Activated T-cell treated with anti-CD3 and anti-CD28 coated beads, Interleukin-2, amount 50 U/mL, for 4 hours (primary cell): ENCODE data around the gene HPS5. TPM values are rescaled to one million over a fixed set of nuclear protein-coding genes. Genes with fewer than 3 reads are reported as not detected.
"Not testable (repeated sequence)": the region's sequence is repeated elsewhere in the genome, so short reads cannot be mapped to it uniquely, and the experiment has no call there.

Experiments
- ATAC-seq, 2 donors: fragments of 200-7000 bp; cut with Tn5 transposase; one replicate each; pipeline ENCODE4 v1.10.0; 2021
- DNase-seq: peaks from one replicate; pipeline ENCODE4 v3.0.0-alpha.2; 2020
- H3K27me3 Mint-ChIP-seq: one replicate; pipeline ENCODE4 v1.8.0; 2021; ENCODE audit warnings: low read depth, mixed read lengths
- H3K36me3 Mint-ChIP-seq: one replicate; pipeline ENCODE4 v1.8.0; 2022; ENCODE audit warnings: mixed read lengths; ENCODE audit not compliant: insufficient read depth
- H3K4me1 Mint-ChIP-seq: one replicate; pipeline ENCODE4 v1.8.0; 2021; ENCODE audit warnings: low read depth, mixed read lengths
- H3K4me3 Mint-ChIP-seq: one replicate; pipeline ENCODE4 v1.8.0; 2021; ENCODE audit warnings: mild to moderate bottlenecking, moderate library complexity, mixed read lengths
- H3K9me3 Mint-ChIP-seq: one replicate; pipeline ENCODE4 v1.8.0; 2021; ENCODE audit warnings: mixed read lengths
- total RNA-seq, 3 donors: library from RNA; stranded (reverse); gene quantifications; one replicate each; pipeline ENCODE4 v1.2.1, GENCODE V29; 2021

Gene HPS5
- total RNA-seq, 3 donors from 2014 or later, result 15.9 to 17.3 (median 16.0) TPM

DNA sequence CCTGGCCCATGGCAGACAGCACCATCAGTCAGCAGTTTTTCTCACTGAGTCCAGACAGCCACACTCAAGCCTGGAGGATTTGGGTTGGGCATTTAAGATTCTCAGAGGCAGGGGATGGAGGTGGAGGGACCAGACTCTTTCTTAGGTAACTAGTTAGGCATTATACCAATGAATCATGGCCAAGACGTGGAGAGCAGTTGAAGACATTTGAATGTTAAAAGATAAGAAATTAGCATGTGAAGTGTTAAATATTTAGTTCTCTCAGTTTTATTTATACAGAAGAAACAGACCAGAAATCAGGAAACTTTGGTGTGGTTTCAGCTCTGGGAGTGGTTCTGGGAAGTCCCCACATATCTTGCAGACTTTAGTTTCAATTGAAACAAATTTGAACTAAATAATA is 10.4 kb upstream of the HPS5 start:
- no peaks in the 10 kb centered on the region for H3K9me3 Mint-ChIP-seq
- H3K27me3 Mint-ChIP-seq, result no peaks in the 10 kb centered on the region
- peak overlapping the region; percentile 58 for H3K4me3 Mint-ChIP-seq
- DNase-seq, result no peak
- peaks cover 60% of the 10 kb centered on the region for H3K4me1 Mint-ChIP-seq
- peaks cover 48% of the 10 kb centered on the region for H3K36me3 Mint-ChIP-seq
- peak; percentile 53 to 63 for ATAC-seq

DNA sequence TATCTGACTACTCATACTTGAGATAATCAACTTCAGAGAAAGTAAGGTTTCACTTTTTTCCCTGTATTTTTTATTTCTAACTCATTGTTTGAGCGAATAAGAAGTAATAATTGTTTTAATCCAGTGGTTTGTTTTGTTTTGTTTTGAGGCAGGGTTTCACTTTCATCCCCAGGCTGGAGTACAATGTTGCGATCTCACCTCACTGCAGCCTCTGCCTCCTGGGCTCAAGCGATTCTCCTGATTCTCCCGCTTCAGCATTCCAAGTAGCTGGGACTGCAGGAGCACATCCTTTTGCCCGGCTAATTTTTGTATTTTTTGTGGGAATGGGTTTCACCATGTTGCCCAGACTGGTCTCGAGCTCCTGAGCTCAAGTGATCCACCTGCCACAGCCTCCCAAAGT is 9.0 kb upstream of the HPS5 start:
- Mint-ChIP-seq H3K27me3 (no peaks in the 10 kb centered on the region), H3K4me3 (peak overlapping the region; percentile 17), H3K36me3 (peaks cover 52% of the 10 kb centered on the region), H3K4me1 (peaks cover 66% of the 10 kb centered on the region), H3K9me3 (no peaks in the 10 kb centered on the region)
- no peak for ATAC-seq
- DNase-seq, result no peak

DNA sequence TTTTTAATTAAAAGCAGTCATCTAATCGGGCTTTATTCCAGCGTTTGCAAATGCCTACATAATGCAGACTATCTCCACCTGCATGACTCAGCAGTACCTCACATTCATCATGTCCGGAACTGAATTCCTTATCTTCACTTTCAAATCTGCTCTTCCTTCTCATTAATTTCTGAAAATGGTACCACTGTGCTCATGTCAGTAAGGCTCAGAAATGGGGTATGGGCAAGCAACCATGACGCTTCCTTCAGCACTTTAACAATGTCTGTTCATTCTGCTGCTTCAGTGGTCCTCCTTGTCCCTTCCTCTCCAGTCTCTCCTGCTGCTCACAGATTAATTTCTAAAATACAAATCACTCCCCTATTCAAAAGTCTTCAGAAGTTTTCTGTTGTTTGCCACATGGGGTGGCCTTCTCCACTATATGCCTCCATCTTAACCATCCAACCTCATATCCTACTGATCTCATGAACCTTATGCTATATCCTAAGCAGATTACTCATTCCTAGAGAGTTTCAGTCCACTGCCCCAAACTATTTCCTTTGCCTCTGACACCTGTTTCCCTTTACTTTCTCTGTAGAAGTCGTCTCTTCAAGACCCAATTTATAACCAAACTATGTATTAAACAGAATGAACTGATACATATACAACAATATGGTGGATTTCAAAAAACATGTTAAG is 7.4 kb upstream of the HPS5 start:
- peak overlapping the region; percentile 0 for H3K4me3 Mint-ChIP-seq
- ATAC-seq, result peak in 1 of 2 donors; percentile 57
- no peak for DNase-seq
- H3K36me3 Mint-ChIP-seq, result peaks cover 50% of the 10 kb centered on the region
- H3K9me3 Mint-ChIP-seq, result no peaks in the 10 kb centered on the region
- H3K4me1 Mint-ChIP-seq, result peaks cover 70% of the 10 kb centered on the region
- no peaks in the 10 kb centered on the region for H3K27me3 Mint-ChIP-seq

DNA sequence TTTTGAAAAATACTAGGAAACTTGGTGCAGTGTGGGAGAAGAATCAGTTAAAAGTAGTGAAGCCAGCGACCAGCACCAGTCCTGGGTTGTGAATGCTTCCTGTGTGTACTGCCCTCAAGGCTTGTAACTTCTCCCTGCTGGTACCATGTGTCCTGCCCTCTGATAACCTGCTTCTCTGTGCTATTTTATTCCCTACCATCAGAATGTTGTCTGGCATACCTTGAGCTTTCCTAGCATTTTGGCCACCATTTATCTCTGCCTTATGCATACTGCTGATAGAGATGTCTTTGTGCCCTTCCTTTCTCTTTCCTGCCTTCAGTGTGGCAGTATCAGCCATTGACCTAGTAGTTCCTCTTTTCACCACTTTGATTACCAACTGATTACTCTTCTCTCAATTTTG is 2.4 kb upstream of the HPS5 start:
- ATAC-seq (no peak), DNase-seq (no peak)
- H3K4me3 Mint-ChIP-seq, result peak overlapping the region; percentile 91
- peaks cover 68% of the 10 kb centered on the region for H3K4me1 Mint-ChIP-seq
- H3K36me3 Mint-ChIP-seq, result peaks cover 34% of the 10 kb centered on the region
- no peaks in the 10 kb centered on the region for H3K27me3 Mint-ChIP-seq
- H3K9me3 Mint-ChIP-seq, result no peaks in the 10 kb centered on the region

DNA sequence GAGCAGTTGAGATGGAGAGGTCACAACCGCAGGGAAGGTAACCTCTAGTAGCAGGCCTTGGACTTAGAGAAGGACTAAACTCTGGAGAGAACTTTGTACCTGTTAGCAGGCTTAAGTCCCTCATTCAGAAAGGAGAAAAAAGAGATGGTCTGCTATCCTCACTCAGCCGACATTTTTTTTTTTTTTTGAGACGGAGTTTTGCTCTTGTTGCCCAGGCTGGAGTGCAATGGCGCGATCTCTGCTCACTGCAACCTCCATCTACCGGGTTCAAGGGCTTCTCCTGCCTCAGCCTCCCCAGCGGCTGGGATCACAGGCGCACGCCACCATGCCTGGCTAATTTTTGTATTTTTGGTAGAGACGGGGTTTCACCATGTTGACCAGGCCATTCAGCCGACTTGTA is 1.9 kb upstream of the HPS5 start:
- Mint-ChIP-seq H3K36me3 (peaks cover 36% of the 10 kb centered on the region), H3K4me3 (peak overlapping the region; percentile 91), H3K4me1 (peaks cover 68% of the 10 kb centered on the region)
- DNase-seq, H3K9me3 Mint-ChIP-seq, ATAC-seq, H3K27me3 Mint-ChIP-seq: not testable (repeated sequence)

DNA sequence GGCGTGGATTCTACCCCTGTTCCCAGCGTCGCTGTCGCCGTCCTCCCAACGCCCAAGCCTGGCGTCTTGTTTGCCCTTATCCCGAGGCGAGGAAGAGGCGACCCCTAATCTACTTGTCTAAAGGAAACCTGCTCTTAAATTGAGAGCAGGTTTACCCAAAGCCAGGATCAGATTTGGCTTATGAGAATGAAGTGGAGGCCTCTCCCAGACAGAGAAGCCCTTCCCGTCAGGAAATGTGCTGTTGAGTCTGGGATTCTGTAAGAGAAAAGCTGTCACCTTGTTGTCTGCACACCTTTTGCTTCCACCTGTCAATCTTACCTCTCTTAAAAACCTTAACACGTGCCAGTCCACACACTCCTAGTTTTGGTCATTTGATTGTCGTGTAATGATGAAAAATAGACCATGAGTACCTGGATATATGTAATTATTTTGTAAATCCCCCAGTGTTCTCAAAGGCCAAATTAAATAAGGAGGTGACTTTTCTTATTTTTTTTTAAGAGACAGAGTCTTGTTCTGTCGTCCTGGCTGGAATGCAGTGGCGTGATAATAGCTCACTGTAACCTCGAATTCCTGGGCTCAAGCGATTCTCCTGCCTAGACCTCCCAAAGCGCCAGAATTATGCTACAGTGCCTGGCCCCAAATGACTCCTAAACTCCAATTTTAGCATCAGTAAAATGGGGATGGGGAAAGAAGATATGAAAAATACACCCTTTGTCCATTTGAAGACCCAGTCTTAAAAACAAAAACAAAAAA is 1.1 kb upstream of the HPS5 start:
- ATAC-seq (no peak), DNase-seq (no peak)
- Mint-ChIP-seq H3K36me3 (peaks cover 37% of the 10 kb centered on the region), H3K9me3 (no peaks in the 10 kb centered on the region), H3K4me1 (peaks cover 70% of the 10 kb centered on the region), H3K4me3 (peak overlapping the region; percentile 91), H3K27me3 (no peaks in the 10 kb centered on the region)

DNA sequence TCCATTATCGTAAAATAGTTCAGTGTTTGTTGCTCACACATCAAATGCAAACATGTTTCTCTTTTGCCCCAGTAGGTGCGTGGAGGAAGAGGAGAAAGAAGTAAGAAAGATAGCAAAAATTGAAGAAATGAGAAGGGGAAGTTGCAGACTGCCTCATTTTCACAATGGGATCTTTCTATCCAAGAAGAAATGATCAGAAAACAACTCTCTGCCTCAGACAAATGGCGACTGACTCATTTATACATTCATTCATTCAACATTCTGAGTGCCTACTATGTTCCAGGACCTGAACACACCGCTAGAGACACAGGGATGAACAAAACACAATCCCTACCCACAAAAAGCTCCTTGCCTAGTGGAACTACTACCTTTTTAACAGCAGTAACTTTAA is 367 bp downstream of the HPS5 start:
- ATAC-seq, result peak; percentile 5 to 14
- H3K27me3 Mint-ChIP-seq, result no peaks in the 10 kb centered on the region
- H3K4me3 Mint-ChIP-seq, result peak overlapping the region; percentile 91

DNA sequence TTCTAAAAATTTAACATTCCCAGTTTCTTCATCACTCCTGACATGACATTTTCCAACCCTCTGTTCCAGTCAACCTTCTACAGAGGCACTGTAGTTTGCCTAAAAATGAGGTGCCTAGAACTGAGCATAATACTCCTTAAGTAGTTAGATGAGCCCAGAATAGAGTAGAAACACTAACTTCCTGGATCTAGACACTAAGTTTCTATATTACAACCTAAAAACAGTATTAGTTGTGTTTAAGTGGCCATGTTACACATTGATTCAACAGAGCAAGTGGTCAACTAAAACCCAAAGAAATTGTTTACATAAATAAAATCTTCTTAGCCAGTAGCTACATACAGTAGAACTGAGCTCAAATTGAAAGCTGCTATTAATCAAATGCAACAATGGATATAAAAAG is 1.3 kb downstream of the HPS5 start:
- no peaks in the 10 kb centered on the region for H3K27me3 Mint-ChIP-seq
- DNase-seq (no peak), ATAC-seq (no peak)
- peak overlapping the region; percentile 63 for H3K4me3 Mint-ChIP-seq
- peaks cover 64% of the 10 kb centered on the region for H3K4me1 Mint-ChIP-seq
- H3K9me3 Mint-ChIP-seq, result no peaks in the 10 kb centered on the region
- peaks cover 30% of the 10 kb centered on the region for H3K36me3 Mint-ChIP-seq

More for the DNA sequence above, 367 bp downstream of the HPS5 start:
- peaks cover 30% of the 10 kb centered on the region for H3K36me3 Mint-ChIP-seq
- no peaks in the 10 kb centered on the region for H3K9me3 Mint-ChIP-seq
- DNase-seq, result no peak
- peaks cover 68% of the 10 kb centered on the region for H3K4me1 Mint-ChIP-seq

DNA sequence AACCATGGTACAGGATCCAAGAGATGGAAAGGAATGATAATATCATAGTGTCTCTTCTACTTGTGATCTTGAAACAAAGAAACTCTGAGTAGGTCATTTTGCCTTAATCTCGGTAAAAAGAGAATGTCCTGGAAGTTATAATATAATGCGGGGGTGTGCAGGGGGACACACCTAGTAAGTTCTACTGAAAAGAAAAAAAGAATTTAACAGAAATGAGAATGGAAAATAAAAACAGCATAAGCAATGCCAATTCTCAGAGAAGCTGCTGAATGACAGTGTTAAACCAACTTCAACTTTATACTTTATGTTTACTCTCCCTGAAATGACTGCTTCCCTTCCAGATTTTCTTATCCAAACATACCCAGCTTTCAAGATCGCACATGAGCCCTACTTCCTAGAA is 2.0 kb downstream of the HPS5 start:
- H3K36me3 Mint-ChIP-seq, result peaks cover 25% of the 10 kb centered on the region
- DNase-seq (no peak), ATAC-seq (no peak)
- peaks cover 58% of the 10 kb centered on the region for H3K4me1 Mint-ChIP-seq
- peak overlapping the region; percentile 63 for H3K4me3 Mint-ChIP-seq
- no peaks in the 10 kb centered on the region for H3K27me3 Mint-ChIP-seq
- no peaks in the 10 kb centered on the region for H3K9me3 Mint-ChIP-seq

DNA sequence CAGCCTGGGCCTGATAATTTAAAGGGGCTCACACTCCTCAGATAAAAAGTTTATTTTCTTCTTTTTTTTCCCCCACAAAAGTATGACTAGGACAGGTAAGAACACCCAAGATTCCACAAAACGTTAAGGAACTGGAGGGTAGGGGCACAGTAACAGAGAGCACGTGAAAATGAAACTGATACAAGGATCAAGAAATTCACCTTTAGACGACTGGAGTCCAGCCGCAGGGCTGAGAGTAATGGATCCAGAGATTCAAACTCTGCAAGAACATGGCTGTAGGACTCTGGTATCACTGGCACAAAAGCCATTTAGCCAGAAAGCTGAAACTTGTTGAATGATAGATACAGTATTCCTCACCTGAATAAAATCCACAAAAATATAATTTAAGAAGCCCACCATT is 4.4 kb downstream of the HPS5 start:
- no peak overlapping the region for H3K4me3 Mint-ChIP-seq
- peaks cover 40% of the 10 kb centered on the region for H3K4me1 Mint-ChIP-seq
- H3K27me3 Mint-ChIP-seq, result no peaks in the 10 kb centered on the region
- no peaks in the 10 kb centered on the region for H3K9me3 Mint-ChIP-seq
- peaks cover 15% of the 10 kb centered on the region for H3K36me3 Mint-ChIP-seq
- DNase-seq (no peak), ATAC-seq (no peak)

DNA sequence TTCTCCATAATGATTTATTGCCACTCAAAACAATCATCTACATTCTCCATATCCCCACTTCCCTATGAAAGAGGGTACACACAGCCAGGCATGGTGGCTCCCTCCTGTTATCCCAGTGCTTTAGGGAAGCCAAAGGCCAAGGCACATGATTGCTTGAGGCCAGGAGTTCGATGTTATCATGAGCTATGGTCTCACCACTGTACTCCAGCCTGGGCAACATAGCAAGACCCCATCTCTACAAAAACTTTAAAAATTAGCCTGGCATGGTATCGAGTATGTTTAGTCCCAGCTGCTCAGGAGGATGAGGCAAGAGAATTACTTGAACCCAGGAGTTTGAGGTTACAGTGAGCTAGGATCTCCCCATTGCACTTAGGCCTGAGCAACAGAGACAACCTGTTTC is 6.0 kb downstream of the HPS5 start:
- DNase-seq, result no peak
- peaks cover 22% of the 10 kb centered on the region for H3K36me3 Mint-ChIP-seq
- no peak for ATAC-seq
- H3K4me1 Mint-ChIP-seq, result peaks cover 32% of the 10 kb centered on the region
- no peaks in the 10 kb centered on the region for H3K27me3 Mint-ChIP-seq
- no peak overlapping the region for H3K4me3 Mint-ChIP-seq
- H3K9me3 Mint-ChIP-seq, result no peaks in the 10 kb centered on the region

DNA sequence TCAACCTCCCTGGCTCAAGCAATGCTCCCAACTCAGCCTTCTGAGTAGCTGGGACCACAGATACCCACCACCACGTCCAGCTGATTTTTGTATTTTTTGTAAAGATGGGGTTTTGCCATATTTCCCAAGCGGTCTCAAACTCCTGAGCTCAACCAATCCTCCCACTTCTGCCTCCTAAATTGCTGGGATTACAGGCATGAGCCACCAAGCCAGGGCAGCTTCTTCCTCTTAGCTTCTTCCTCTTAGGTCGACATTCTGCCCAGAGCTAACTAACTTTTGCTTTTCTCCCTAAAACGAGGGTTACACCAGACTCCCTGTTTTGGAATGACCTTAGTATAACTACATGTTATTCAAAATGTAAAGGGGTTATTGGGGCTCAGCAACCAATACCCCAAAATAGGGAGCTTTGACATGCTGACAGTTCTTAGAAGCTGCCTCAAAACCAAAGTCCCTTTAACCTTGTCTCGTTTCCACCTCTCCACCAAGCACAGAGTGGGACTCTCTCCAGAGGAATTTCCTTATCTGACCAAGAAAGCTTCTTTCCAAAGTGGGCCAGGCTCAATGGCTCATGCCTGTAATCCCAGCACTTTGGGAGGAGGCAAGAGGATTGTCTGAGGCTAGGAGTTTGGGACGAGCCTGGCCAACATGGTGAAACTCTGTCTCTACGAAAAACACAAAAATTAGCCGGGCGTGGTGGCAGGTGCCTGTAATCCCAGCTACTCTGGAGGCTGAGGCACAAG is 7.0 kb downstream of the HPS5 start:
- DNase-seq, result no peak
- H3K4me1 Mint-ChIP-seq, result peaks cover 23% of the 10 kb centered on the region
- no peaks in the 10 kb centered on the region for H3K9me3 Mint-ChIP-seq
- peaks cover 30% of the 10 kb centered on the region for H3K36me3 Mint-ChIP-seq
- no peaks in the 10 kb centered on the region for H3K27me3 Mint-ChIP-seq
- no peak for ATAC-seq
- H3K4me3 Mint-ChIP-seq, result no peak overlapping the region

DNA sequence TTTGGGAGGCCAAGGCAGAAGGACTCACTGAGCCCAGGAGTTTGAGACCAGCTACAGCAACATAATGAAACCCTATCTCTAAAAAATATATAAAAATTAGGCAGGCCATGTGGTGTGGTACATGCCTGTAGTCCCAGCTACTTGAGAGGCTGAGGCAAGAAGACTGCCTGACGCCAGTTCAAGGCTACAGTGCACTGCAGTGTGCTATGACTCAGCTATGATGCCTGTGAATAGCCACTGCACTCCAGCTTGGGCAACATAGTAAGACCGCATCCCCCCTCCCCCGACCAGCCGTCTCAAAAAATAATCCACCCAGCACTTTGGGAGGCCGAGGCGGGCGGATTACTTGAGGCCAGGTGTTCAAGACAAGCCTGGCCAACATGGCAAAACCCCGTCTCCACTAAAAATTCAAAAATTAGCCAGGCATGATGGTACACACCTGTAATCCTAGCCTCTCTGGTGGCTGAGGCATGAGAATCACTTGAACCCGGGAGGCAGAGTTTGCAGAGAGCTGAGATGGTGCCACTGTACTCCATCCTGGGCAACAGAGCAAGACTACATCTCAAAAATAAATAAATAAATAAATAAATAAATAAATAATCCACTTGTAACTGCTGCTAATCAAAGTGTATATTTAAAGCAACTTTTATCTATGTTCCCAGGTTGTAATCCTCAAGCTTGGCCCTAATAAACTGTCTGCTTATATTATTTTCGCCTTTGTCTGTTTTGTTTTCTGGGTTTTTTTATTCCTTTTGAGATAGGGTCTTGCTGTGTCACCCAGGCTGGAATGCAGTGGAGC is 7.8 kb downstream of the HPS5 start:
- no peaks in the 10 kb centered on the region for H3K9me3 Mint-ChIP-seq
- no peaks in the 10 kb centered on the region for H3K27me3 Mint-ChIP-seq
- H3K4me1 Mint-ChIP-seq, result peaks cover 15% of the 10 kb centered on the region
- no peak for ATAC-seq
- H3K4me3 Mint-ChIP-seq, result no peak overlapping the region
- peaks cover 26% of the 10 kb centered on the region for H3K36me3 Mint-ChIP-seq
- DNase-seq, result no peak
